ENCODE results near the gene TMEM254.

- no peak for TF ChIP-seq SALL2 (tag by site-specific recombination; IDR thresholded peaks at IDR 0.05; ENCODE audit: borderline replicate concordance)
- TF ChIP-seq CTCF (tag by site-specific recombination; IDR thresholded peaks at IDR 0.05) = no peak
- TF ChIP-seq ZNF10 (tag by site-specific recombination; IDR thresholded peaks at IDR 0.05) = no peak
Observed at GRCh38 chr10:80075781-80076180, 2.7 kb upstream of the TMEM254 start.

Data from HEK293 (cell line).